ENCODE results near the gene SFSWAP.

SFSWAP gene

GRCh38 chr12:131834798-131835615 lies 124.1 kb downstream of the SFSWAP start:
- DNase-seq (ENCODE audit: low read depth in 2 of 2) = no peak

DNA sequence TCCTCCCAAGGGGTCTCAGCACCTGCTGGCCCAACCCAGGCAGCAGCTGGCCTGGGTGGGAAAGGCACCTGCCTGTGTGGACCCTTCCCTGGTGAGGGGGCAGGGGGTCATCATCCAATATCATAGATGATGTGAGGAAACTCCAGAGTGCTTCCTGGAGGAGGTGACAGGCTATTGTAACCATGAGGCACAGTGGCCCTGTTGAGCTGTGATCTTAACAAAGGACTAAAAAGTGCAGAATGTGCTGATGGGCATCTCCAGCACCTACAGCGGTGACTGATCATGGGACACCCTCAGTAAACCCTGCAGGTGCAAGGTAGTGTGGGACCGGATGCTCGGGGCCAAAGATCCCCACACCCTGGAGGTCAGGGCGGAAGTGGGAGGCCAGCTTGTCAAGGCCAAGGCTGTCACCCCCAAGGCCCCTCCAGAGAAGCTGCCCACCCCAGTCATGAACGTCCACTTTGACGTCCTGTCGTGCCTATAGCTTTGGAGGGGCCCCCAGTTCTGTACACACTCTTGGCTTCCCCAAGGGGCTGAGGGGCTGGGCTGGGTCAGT lies 124.8 kb downstream of the SFSWAP start:
- no peak for DNase-seq (ENCODE audit: low read depth in 2 of 2)

- no peak for DNase-seq (ENCODE audit: low read depth in 2 of 2)
Observed at GRCh38 chr12:131836193-131836592, 125.3 kb downstream of the SFSWAP start.

- DNase-seq (ENCODE audit: low read depth in 2 of 2) = no peak
Observed at GRCh38 chr12:131836714-131837397, 126.0 kb downstream of the SFSWAP start.

DNA sequence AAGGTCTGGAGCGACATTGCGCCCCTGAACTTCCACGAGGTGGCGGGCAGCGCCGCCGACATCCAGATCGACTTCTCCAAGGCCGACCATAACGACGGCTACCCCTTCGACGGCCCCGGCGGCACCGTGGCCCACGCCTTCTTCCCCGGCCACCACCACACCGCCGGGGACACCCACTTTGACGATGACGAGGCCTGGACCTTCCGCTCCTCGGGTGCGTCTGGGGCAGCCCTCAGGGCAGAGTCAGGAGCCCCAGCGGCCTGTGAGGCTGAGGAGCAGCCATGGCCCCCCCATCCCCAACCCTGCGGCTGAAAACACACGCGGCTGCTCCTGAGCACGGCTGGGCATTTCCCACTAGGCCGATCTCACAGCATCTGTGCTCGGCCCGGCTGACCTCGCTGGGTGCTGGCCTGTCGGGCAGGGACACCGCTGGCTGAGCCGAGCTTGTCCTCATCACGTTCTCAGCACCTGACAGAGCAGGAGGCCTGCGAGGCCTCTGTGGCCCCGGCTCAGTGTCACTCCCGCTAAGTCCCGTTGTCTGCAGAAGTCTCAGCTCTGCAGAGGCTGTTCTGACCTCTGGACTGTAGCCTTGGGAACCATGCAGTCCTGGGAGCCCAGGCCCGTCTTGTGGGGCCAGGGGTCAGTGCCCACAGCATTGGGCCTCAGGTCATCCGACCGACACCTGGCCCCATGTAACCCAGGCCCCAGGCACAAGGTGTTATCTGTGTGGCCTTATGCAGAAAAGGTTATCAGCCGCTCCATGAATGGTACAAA lies 129.9 kb downstream of the SFSWAP start:
- no peak for DNase-seq (ENCODE audit: low read depth in 2 of 2)

DNA sequence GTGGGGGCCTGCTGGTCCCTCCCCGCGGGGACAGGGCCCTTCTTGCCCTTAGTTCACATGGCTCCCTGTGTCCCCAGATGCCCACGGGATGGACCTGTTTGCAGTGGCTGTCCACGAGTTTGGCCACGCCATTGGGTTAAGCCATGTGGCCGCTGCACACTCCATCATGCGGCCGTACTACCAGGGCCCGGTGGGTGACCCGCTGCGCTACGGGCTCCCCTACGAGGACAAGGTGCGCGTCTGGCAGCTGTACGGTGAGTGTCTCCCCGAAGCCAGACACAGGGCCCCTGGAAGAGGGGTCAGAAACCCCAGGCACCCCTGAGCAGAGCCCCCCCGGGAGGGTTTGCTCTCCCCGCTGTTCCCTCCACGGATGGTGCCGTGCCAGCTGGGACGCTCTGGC lies 130.7 kb downstream of the SFSWAP start:
- no peak for DNase-seq (ENCODE audit: low read depth in 2 of 2)

GRCh38 chr12:131842169-131842568 lies 131.3 kb downstream of the SFSWAP start:
- DNase-seq (ENCODE audit: low read depth in 2 of 2) = no peak

- no peak for DNase-seq (ENCODE audit: low read depth in 2 of 2)
Observed at GRCh38 chr12:131843527-131843926, 132.6 kb downstream of the SFSWAP start.

DNA sequence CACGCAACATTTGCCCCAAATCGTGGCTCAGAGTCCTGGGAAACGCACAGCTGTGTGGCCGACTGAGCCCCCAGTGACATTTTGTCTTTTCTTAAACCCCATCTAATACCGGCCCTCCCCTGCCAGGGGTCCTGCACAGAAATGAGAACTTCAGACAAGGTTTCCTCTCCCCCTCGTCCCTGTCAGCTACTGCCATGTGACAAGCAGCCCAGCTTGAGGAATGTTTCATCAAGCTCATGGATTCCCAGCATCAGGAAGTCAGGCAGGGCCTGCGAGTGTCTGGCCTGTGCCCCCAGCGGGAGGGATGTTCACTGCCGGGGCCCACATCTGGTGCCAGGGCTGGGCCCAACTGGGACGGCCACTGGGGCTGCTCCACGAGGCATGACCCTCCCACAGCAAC lies 133.2 kb downstream of the SFSWAP start:
- DNase-seq (ENCODE audit: low read depth in 2 of 2) = no peak

GRCh38 chr12:131844656-131845055 lies 133.8 kb downstream of the SFSWAP start:
- no peak for DNase-seq (ENCODE audit: low read depth in 2 of 2)

- no peak for DNase-seq (ENCODE audit: low read depth in 2 of 2)
Observed at GRCh38 chr12:131845121-131845520, 134.2 kb downstream of the SFSWAP start.

- DNase-seq (ENCODE audit: low read depth in 2 of 2) = no peak
Observed at GRCh38 chr12:131847456-131847855, 136.6 kb downstream of the SFSWAP start.

GRCh38 chr12:131848753-131849152 lies 137.9 kb downstream of the SFSWAP start:
- DNase-seq (ENCODE audit: low read depth in 2 of 2) = no peak
